T47D (cell line): ENCODE results near the gene CBLL1.

Experiments used
- DNase-seq, 2 experiments: peaks; one replicate each; pipeline versions ENCODE4 v3.0.0 to v3.0.0-alpha.2; 2011 to 2012; ENCODE audit warnings: low read depth in 1 of 2, low spot score in 1 of 2
- JUND ChIP-seq: IDR thresholded peaks from 2 replicates; pipeline ENCODE4 v1.6.1; 2012; ENCODE audit warnings: low read depth
- in situ Hi-C: cut with HindIII; loops from 2 replicates; pipeline ENCODE4 v1.10.0; 2016; ENCODE audit warnings: low sequenced_read_pairs, low pct_unique_long_range_greater_than_20kb

Gene CBLL1

GRCh38 chr7:107767391-107767790, 23.4 kb downstream of the CBLL1 start:
- in situ Hi-C loops, result no loop called here
- no peak for TF ChIP-seq JUND
- DNase-seq, result no peak

- no peak for DNase-seq
- in situ Hi-C loops, result no loop called here
- no peak for TF ChIP-seq JUND
Observed at GRCh38 chr7:107768263-107768662, 24.3 kb downstream of the CBLL1 start.

GRCh38 chr7:107773027-107773426, 29.1 kb downstream of the CBLL1 start:
- in situ Hi-C loops, result no loop called here
- TF ChIP-seq JUND, result no peak
- DNase-seq, result no peak

- no peak for TF ChIP-seq JUND
- DNase-seq, result no peak
- in situ Hi-C loops, result no loop called here
Observed at GRCh38 chr7:107777702-107778101, 33.8 kb downstream of the CBLL1 start.

- no peak for TF ChIP-seq JUND
- in situ Hi-C loops, result no loop called here
- DNase-seq, result no peak
Observed at GRCh38 chr7:107778283-107778682, 34.3 kb downstream of the CBLL1 start.

- in situ Hi-C loops, result no loop called here
- DNase-seq, result no peak
- TF ChIP-seq JUND, result no peak
Observed at GRCh38 chr7:107779647-107780099, 35.7 kb downstream of the CBLL1 start.

- TF ChIP-seq JUND, result no peak
- DNase-seq, result peak in 1 of 2 experiments; percentile 57
- in situ Hi-C loops, result no loop called here
Observed at GRCh38 chr7:107782374-107782773, 38.4 kb downstream of the CBLL1 start.

GRCh38 chr7:107783648-107784047, 39.7 kb downstream of the CBLL1 start:
- TF ChIP-seq JUND, result no peak
- in situ Hi-C loops, result no loop called here
- DNase-seq, result no peak

- no peak for TF ChIP-seq JUND
- in situ Hi-C loops, result no loop called here
- no peak for DNase-seq
Observed at GRCh38 chr7:107785170-107785569, 41.2 kb downstream of the CBLL1 start.

GRCh38 chr7:107785926-107786325, 42.0 kb downstream of the CBLL1 start:
- no peak for DNase-seq
- in situ Hi-C loops, result no loop called here
- TF ChIP-seq JUND, result no peak

- DNase-seq, result no peak
- TF ChIP-seq JUND, result no peak
- in situ Hi-C loops, result no loop called here
Observed at GRCh38 chr7:107788216-107788615, 44.3 kb downstream of the CBLL1 start.

GRCh38 chr7:107788662-107789061, 44.7 kb downstream of the CBLL1 start:
- in situ Hi-C loops, result no loop called here
- DNase-seq, result no peak
- no peak for TF ChIP-seq JUND

GRCh38 chr7:107789647-107790046, 45.7 kb downstream of the CBLL1 start:
- no peak for DNase-seq
- no peak for TF ChIP-seq JUND
- in situ Hi-C loops, result no loop called here

- no peak for DNase-seq
- in situ Hi-C loops, result no loop called here
- TF ChIP-seq JUND, result no peak
Observed at GRCh38 chr7:107792364-107792763, 48.4 kb downstream of the CBLL1 start.

- in situ Hi-C loops, result no loop called here
- peak in 1 of 2 experiments; percentile 29 for DNase-seq
- no peak for TF ChIP-seq JUND
Observed at GRCh38 chr7:107799647-107800264, 55.8 kb downstream of the CBLL1 start.
